ENCODE data around the gene SERTAD1. TPM values are rescaled to one million over a fixed set of nuclear protein-coding genes. Genes with fewer than 3 reads are reported as not detected.

SERTAD1 gene
- total RNA-seq, 1 donor from 2014 or later, result 14.2 TPM

DNA sequence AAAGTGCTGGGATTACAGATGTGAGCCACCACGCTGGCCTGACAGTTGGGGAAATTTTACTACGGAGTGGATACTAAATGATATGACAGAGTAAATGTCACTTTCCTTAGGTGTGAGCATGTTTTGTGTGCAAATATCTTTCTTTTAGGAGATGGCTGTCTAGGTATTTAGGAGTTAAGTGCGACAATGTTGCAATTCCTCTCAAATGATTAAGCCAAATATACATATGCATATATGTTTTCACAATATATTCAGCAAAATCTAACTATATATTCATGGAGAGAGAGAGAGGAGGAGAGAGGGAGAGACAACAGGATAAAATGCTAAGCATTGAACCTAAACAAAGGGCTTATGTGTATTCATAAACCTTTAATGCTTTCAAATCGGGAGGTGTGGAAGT is 23.7 kb upstream of the SERTAD1 start:
- H3K4me3 ChIP-seq, result no peak overlapping the region
- TF ChIP-seq POLR2AphosphoS5 (IDR thresholded peaks at IDR 0.05; ENCODE audit: insufficient read depth in 1 of 2, low read depth in 1 of 2), result no peak
- TF ChIP-seq POLR2A (IDR thresholded peaks at IDR 0.05), result no peak
- TF ChIP-seq, protein P1, sequence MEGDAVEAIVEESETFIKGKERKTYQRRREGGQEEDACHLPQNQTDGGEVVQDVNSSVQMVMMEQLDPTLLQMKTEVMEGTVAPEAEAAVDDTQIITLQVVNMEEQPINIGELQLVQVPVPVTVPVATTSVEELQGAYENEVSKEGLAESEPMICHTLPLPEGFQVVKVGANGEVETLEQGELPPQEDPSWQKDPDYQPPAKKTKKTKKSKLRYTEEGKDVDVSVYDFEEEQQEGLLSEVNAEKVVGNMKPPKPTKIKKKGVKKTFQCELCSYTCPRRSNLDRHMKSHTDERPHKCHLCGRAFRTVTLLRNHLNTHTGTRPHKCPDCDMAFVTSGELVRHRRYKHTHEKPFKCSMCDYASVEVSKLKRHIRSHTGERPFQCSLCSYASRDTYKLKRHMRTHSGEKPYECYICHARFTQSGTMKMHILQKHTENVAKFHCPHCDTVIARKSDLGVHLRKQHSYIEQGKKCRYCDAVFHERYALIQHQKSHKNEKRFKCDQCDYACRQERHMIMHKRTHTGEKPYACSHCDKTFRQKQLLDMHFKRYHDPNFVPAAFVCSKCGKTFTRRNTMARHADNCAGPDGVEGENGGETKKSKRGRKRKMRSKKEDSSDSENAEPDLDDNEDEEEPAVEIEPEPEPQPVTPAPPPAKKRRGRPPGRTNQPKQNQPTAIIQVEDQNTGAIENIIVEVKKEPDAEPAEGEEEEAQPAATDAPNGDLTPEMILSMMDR (IDR thresholded peaks at IDR 0.05), result no peak
- no peak for DNase-seq (ENCODE audit: extremely low spot score in 2 of 2)
- H3K27ac ChIP-seq, result no peak overlapping the region
- H3K9me3 ChIP-seq, result no peaks in the 10 kb centered on the region
- H3K4me1 ChIP-seq, result peaks cover 5% of the 10 kb centered on the region
- H3K27me3 ChIP-seq, result no peaks in the 10 kb centered on the region
- intact Hi-C loops (cut with DNase I), result no loop called here
- H3K36me3 ChIP-seq, result peaks cover 0 to 15% of the 10 kb centered on the region in 2 donors

DNA sequence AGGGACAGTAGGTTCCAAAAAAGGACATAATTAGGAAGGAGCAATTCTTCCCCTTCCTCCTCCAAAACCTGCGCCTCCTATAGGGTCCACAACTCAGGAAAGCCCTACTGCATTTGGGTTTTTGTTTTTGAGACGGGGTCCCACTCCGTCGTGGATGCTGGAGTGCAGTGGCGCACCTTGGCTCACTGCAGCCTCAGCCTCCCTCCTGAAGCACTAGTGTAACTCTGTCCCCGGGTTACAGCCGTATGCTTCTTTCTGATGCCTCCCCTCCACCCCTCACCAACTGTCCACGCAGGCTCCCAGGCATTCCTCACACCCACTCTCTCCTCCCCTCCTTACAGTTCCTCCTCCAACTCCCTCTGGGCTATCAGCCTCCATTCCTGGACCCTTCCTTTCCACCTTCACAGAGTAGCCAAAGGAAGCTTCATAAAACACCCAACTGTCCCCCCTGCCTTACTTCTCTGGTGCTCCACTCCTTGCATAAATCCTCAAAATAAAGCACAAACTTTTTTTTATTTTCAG is 20.5 kb upstream of the SERTAD1 start:
- H3K27me3 ChIP-seq, result no peaks in the 10 kb centered on the region
- H3K36me3 ChIP-seq, result peaks cover 0 to 22% of the 10 kb centered on the region in 2 donors
- peaks cover 19% of the 10 kb centered on the region for H3K4me1 ChIP-seq
- no peak for DNase-seq (ENCODE audit: extremely low spot score in 2 of 2)
- no peak overlapping the region for H3K27ac ChIP-seq
- TF ChIP-seq POLR2AphosphoS5 (IDR thresholded peaks at IDR 0.05; ENCODE audit: insufficient read depth in 1 of 2, low read depth in 1 of 2) (no peak), POLR2A (IDR thresholded peaks at IDR 0.05) (no peak)
- TF ChIP-seq, protein P1 (IDR thresholded peaks at IDR 0.05), result no peak
- no peak overlapping the region for H3K4me3 ChIP-seq
- intact Hi-C loops (cut with DNase I), result no loop called here
- H3K9me3 ChIP-seq, result no peaks in the 10 kb centered on the region

DNA sequence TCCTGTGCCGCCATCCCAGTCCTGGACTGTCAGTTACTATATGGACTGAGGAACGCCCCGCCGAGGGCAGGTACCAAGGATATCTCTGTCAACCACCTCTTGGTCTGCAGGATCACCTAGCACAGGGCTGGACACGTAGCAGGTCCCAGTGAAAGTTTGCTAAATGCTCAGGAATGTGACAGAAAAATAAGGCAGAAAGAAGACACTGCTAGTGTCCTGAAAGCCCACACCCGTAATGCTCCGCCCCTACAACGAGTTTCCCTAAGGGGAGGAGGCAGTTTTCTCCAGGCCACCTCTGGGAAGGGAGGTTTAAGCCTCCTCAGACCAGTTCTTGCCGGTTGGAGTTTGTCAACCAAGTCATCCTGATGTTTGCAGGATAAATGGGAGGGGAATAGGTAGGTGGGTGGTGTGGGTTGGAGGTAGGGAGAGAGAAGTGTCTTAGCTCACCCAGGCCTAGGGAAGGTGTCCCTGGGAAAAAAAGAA is 20.0 kb upstream of the SERTAD1 start:
- H3K4me3 ChIP-seq, result no peak overlapping the region
- TF ChIP-seq POLR2A (IDR thresholded peaks at IDR 0.05), result no peak
- peak in 1 of 2 donors; percentile 14 for TF ChIP-seq POLR2AphosphoS5 (IDR thresholded peaks at IDR 0.05; ENCODE audit: insufficient read depth in 1 of 2, low read depth in 1 of 2)
- DNase-seq (ENCODE audit: extremely low spot score in 2 of 2), result no peak
- H3K4me1 ChIP-seq, result peaks cover 24% of the 10 kb centered on the region
- peaks cover 0 to 27% of the 10 kb centered on the region in 2 donors for H3K36me3 ChIP-seq
- no peaks in the 10 kb centered on the region for H3K9me3 ChIP-seq
- intact Hi-C loops (cut with DNase I), result no loop called here
- no peak overlapping the region for H3K27ac ChIP-seq
- no peaks in the 10 kb centered on the region for H3K27me3 ChIP-seq

DNA sequence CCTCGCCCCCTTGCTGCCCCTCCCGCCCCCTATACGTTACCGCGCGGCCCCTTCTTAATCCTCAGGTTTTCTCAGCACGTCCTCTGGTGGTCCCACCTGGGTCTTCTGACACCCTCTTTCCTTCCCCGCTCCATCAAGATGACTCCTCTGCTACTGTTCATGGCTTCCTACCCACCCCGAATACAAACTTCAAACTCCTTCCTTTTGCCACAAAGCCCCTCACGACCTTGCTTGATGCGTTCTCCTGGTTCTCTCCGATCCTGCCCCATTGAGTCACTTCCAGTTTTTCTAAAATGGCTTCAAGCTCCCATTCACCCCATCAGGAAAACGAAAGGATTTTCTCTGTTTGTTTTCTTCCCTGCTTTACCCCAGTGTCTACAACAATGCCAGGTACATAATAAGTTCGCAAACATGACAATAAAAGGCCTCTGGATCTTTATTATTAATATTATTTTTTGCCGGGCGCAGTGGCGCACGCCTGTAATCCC is 19.1 kb upstream of the SERTAD1 start:
- no peak for DNase-seq (ENCODE audit: extremely low spot score in 2 of 2)
- no peaks in the 10 kb centered on the region for H3K9me3 ChIP-seq
- peaks cover 0 to 35% of the 10 kb centered on the region in 2 donors for H3K36me3 ChIP-seq
- H3K4me1 ChIP-seq, result peaks cover 34% of the 10 kb centered on the region
- H3K27ac ChIP-seq, result peak overlapping the region; percentile 99
- H3K4me3 ChIP-seq, result peak overlapping the region; percentile 77 to 94
- intact Hi-C loops (cut with DNase I), result no loop called here
- no peaks in the 10 kb centered on the region for H3K27me3 ChIP-seq
- TF ChIP-seq POLR2AphosphoS5 (IDR thresholded peaks at IDR 0.05; ENCODE audit: insufficient read depth in 1 of 2, low read depth in 1 of 2), result no peak
- TF ChIP-seq, protein P1 (IDR thresholded peaks at IDR 0.05), result no peak
- no peak for TF ChIP-seq POLR2A (IDR thresholded peaks at IDR 0.05)

DNA sequence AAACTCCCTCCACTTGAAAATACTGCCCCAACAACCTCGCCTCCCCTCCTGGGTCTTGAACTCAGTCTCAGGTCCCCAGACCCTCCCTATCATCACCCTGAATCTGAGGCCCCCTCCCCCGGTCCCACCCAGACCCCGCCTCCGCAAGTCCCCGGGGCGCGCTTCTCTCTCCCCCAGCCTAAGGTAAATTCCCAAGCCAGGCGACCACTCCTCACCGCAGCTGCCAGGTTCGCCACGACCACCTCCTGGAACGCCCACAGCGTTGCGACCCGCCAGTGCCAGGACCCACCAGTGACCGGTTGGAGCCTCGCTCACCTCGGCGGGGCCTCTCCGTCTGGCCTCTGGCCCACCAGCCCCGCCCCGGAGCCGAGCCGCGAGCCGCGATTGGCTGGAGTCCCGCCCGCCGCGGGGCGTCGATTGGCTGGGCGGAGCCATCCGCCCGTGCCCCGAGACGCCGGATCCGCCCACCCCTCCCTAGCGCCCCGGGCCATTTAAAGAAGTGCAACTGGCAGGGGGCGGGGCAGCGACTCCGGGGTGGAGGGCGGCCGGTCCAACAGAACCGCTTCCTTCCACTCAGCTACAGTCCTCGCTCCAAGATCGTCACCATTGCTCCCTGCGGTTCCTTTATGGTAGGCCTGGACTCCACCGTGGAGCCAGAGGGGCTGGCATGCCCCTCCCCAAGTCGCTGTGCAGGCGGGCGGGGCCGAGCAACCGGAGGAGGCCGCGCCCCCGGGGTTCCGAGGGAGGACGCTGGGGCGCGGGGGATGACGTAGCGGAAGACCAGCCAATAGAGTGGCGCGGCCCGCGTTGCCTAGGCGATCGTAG is 18.4 kb upstream of the SERTAD1 start, which contains the start of gene SERTAD3:
TSS of gene SERTAD3 (minus strand) at position 336 of the 825 bp plus-strand sequence. CDS start 2,255 bp downstream, outside the sequence.
- Histone ChIP-seq H3K4me1 (peaks cover 34% of the 10 kb centered on the region), H3K36me3 (peaks cover 0 to 35% of the 10 kb centered on the region in 2 donors)
- intact Hi-C loops (cut with DNase I), result loop anchor here (2.0 kb wide), 1 partner anchor 23 kb away; no protein-coding TSS in a partner anchor

More for the DNA sequence above, 18.4 kb upstream of the SERTAD1 start, which contains the start of gene SERTAD3:
- H3K4me3 ChIP-seq, result peak within 1 kb of the TSS; percentile 77 to 94
- H3K9me3 ChIP-seq, result no peaks in the 10 kb centered on the region
- no peaks in the 10 kb centered on the region for H3K27me3 ChIP-seq
- DNase-seq (ENCODE audit: extremely low spot score in 2 of 2), result peak in 1 of 2 donors; percentile 98
- TF ChIP-seq POLR2AphosphoS5 (IDR thresholded peaks at IDR 0.05; ENCODE audit: insufficient read depth in 1 of 2, low read depth in 1 of 2), result peak; percentile 82 to 97
- peak; percentile 30 to 98 for TF ChIP-seq POLR2A (IDR thresholded peaks at IDR 0.05)
- TF ChIP-seq, protein P1 (IDR thresholded peaks at IDR 0.05), result no peak
- H3K27ac ChIP-seq, result peak within 1 kb of the TSS; percentile 99

Data from vagina (tissue), 2 donors.